ENCODE measurements around the gene CPSF4.
A peak's percentile ranks its signal among the peaks of the same experiment; 100 is the strongest.
"Not testable (repeated sequence)": the region's sequence is repeated elsewhere in the genome, so short reads cannot be mapped to it uniquely, and the experiment has no call there.

The CPSF4 gene

DNA sequence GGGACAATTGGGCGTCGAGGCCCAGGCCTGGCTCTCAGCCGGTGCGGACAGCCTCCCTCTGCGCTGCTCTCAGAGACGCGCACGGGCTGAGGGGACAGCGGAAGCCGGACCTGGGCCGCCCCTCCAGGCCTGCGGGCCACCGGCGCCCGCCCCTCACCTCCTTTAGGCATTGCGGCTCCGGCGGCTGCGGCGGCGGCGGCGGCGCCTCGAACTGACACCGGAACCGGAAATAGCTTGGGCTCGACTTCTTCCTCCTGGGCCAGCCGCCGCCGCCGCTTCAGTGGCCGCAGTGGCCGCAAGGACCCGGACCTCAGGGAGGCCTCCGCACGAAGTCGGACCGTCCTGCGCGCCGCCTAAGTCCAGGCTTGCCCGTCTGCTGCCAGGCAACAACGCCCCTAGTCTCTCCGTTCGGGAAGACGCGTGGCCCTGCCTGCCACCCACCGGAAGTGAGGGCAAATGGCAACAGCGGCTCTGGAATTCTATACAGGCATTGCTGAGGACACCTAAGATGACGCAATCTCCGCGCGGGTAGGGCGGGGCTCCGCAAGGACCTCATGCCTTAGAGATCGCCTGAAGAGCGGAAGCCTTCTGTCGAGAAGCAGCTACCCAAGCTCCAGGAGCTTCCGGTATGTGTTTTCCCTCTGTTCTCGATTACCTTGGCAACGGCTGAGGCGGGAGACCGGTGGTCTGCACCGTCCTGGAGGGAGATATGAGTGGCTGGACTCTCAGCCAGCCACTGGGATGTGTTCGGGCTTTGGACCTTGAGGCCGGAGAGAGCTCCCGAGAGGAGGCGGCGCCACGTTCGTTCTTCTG lies 30.2 kb upstream of the CPSF4 start, which contains the start of the genes BUD31 and PDAP1:
Gene BUD31 (plus strand): TSS at position 591 of the 813 bp plus-strand sequence. CDS start 2,124 bp downstream, outside the sequence.
Gene PDAP1 (minus strand): TSS at position 219 of the 813 bp plus-strand sequence. CDS start 49 bp downstream, at position 170.
- DNase-seq, result peak; percentile 92

DNA sequence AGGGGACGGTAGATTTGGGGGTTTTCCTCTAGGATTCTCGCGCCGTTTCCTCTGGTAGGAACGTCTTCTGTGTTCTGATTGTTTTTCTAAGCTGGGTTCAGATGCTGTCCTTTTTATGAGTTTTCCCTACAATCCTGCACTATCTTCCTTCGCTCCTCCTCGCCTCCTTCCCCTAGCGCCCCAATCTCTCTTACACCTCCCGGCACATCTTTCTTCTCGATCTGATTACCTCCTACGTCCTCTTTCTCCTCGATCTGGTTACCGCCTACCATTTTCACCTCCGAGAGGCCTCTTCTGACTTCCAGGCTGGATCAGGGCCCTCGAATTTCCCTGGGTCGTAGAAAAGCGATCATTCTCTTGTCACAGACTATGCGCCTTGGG lies 29.6 kb upstream of the CPSF4 start:
- no peak for DNase-seq

DNA sequence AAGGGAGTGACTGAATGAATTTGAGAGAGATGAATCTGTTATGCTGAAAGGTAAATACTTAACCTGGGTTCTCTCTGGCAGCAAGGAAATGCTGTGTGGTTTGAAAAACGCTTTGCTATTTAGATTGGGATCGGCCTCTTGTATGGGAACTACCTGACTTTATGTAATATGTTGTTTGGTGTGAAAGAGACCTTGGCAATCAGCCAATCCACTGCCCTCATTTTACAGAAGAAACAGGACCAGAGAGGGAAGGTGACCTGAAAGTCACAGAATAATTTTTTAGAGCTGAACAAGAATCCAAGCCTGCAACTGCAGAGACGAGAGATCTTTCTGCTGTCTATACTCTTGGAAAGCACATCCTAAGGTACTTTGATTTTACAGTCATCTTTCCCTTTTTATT lies 28.9 kb upstream of the CPSF4 start:
- no peak for DNase-seq

DNA sequence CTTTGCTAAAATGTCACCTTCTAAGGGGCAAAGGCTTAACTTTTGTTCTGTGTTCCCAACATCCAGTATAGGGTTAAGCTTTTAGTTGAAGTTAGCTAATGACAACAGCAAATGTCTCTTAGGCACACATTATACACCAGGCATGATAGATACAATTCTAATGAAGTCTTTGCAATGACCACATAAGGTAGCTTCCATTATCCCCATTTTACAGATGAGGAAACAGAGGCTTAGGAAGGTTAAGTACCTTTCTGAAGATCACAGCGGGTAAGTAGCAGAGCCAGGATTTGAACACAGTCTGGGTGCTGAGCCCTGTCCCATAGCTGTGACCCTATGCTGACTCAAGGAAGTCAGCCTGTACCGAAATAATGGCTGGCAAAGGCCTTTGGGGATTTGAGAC lies 28.1 kb upstream of the CPSF4 start:
- DNase-seq, result no peak

DNA sequence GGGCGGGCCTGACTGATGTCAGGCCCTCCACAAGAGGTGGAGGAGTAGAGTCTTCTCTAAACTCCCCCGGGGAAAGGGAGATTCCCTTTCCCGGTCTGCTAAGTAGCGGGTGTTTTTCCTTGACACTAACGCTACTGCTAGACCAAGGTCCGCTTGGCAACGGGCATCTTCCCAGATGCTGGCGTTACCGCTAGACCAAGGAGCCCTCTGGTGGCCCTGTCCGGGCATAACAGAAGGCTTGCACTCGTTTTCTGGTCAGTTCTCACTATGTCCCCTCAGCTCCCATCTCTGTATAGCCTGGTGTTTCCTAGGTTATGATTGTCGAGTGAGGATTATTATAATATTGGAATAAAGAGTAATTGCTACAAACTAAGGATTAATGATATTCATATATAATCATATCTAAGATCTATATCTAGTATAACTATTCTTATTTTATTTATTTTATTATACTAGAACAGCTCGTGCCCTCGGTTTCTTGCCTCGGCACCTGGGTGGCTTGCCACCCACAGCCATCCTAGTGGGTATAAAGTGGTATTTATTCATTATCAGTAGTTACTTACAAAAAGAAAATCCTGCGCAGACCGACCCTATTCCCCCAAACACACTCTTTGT lies 23.1 kb upstream of the CPSF4 start:
- DNase-seq, result not testable (repeated sequence)

DNA sequence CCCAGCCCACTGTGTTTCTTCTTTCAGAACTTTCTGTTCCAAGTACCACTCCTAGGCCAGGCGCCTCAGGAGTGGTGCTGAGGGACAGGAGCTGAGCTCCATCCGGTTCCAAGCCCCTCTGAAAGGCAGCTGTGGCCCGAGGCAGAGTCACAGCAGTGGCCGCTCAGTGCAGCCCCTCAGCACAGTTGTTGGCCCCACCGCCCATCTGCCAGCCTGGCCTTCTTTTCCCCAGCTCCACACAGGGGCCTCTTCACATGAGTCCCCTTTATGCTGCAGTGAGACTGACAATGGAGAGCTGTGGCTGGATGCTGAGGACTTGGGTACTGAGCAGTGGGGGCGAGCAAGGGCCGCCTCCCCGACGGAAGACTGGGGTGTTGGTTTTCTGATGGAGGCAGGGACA lies 20.5 kb upstream of the CPSF4 start:
- DNase-seq, result no peak

DNA sequence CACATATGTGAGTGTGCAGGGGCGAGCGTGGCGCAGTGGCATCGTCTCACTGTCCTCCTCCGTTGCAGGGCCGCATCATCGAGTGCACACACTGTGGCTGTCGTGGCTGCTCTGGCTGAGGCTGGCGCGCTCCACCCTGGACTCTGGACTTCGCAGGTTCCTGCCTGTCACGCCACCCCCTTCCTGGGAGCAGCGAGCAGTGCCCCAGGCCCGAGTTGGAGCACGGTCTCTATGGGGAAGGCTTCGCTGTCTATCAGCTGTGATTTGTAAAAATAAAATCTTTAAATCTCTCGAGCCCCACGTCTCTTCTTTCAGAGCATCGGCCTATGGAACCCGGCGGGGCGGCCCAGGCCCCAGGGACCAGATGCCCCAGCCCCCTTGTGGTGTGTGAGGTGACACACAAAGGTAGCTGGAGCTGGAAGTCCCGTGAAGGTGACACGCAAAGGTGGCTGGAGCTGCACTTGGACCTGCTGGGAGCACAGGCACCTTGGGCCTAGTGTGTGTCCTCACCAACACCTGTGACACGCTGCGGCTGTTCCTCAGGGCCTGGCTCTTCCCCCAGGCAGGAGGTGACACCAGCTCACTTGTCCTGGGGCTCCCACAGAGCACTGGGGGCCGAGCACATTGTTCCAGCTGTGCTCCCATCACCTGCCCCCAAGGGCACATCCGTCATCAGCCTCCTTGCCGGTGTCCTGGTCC lies 19.3 kb upstream of the CPSF4 start:
- DNase-seq, result no peak

DNA sequence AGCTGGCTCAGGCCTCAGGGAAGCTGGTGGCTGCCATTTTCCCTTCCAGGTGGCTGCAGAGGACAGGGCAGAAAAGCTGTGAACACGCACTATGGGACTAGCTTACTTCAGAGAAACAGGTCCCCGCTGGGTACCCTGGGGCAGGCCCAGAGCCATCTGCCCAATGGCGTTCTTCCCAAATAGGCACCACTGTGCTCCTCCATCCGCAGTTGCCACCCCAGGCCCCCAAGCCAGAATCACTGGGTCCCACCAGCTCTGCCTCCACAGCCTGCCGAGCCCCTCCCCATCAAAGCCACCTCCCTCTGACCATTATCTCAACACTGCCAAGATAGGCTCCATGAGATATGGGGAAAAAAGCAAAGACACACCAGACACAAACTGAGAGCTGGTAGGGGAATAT lies 18.5 kb upstream of the CPSF4 start:
- no peak for DNase-seq

DNA sequence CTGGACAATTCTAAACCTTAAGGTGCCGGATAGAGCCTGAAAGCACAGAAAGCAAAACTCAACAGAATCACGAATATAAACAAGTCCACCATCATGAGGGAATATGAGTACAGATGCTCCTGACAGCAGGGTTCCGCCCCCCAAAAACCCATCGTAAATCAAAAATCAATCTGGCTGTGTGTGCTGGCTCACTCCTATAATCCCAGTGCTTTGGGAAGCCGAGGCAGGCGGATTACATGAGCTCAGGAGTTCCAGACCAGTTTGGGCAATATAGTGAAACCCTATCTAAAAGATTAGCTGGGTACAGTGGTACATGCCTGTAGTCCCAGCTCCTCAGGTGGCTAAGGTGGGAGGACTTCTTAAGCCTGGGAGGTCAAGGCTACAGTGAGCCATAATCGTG lies 17.8 kb upstream of the CPSF4 start:
- no peak for DNase-seq

DNA sequence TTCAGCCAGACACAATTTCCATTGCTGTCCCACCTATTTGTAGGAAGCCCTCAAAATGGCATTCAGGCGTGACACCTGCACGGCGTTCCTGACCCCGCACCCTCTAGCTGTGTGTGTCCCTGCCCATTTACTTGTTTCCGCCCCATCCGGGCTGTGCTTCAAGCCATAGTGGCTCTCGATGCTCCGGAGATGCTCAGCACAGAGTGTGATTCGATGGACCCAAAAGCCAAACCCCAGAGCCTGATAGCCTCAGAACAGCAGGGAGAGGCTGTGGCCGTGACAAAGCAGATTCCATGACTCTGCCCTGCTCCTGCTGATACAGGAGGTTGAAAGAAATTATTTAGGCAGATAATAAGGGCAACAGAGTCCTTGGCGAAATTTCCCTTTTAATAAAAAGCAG lies 16.6 kb upstream of the CPSF4 start:
- DNase-seq, result no peak

DNA sequence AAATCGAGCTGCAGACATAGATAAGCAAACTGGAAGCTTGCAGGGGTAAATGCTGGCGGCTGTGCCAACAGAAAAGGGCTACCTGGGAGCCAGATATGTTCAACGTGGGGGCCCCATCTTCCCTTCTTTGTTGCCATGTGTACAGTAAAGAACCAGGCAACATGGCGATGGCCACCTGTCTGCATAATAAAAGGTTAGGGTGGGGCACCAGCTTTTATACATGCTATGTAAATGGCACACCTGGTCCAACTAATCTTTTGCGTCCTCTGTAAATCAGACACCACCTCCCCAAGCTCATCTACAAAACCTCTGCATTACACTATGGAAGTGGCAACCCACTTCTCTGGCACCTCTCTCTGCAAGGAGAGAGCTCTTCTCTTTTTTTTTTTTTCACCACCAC lies 16.1 kb upstream of the CPSF4 start:
- DNase-seq, result no peak

DNA sequence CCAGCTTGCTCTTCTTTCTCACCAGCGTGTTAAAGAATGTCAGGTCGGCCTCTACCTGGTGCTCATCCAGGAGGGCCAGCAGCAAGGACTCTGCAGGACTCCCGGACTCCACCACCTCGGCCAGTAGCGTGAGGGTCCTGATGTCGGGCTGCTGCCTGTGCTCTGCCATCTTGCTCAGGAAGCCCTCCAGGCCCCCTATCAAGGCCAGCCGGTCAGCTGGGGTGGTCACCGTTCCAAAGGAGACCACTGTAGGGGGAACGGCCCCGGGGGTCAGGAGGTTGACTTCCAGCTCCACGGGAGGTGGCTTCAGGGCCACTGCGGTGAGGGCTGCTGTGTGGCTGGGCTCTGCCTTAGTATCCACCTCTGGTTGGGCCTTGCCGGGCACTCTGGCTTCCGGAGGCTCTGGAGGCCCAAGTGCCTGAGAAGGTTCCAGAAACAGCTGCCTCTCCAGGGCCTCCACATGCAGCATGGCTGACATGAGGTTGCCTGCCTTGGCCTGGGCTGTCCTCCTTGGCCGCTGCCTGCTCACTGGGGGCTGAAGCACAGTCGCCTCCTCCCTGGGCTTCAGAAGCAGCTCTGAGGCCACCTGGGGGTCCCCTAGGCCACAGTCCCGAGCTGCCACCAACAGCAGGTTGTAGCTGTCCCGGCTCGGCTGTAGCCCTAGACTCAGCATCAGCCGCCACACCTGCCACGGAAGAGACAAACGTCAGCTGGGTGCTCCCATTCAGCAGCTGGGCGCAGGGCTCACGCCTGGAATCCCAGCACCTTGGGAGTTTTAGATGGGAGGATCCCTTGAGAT lies 13.6 kb upstream of the CPSF4 start:
- no peak for DNase-seq

DNA sequence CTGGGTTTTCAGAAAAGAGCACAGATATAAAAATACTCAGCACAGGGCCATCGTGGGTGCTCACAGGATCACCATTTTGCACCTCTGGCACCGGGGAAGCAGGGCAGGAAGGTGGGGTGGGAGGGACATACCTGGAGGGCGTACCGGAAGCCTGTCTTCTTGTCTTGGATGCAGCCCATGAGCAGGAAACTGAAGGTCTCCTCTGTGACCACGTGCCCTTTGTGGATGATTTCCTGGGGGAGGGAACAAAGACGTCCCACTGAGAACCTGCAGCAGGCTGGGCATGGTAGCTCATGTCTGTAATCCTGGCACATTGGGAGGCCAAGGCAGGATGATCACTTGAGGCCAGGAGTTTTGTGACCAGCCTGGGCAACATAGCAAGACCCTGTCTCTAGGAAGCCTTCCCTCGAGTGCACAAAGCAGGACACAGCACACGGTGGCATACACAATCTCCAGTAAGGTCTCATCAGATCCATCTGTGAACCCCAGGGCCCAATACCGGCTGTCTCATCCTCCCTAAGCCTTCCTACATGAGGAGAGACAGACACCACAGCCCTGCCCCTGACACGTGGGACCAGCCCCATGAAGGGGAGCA lies 9.7 kb upstream of the CPSF4 start:
- no peak for DNase-seq

DNA sequence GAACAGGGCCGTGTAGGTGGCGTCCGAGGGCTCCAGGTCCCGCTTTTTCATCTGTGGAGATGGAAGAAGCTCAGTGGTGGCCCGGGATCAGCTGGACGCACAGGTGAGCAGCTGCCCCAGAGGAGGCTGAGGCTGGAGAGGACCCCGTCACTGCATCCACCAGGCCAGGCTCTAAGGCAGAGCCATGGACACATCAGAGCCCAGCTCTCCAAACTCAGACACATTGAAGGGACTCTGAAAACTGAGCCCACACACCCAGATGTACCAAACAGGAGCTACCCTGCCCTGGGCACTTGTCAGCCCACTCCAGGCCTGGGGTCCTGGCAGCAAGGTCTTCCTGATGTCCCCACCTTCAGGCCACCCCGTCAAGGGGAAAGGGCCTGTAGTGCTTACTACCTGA lies 9.0 kb upstream of the CPSF4 start:
- DNase-seq, result no peak

DNA sequence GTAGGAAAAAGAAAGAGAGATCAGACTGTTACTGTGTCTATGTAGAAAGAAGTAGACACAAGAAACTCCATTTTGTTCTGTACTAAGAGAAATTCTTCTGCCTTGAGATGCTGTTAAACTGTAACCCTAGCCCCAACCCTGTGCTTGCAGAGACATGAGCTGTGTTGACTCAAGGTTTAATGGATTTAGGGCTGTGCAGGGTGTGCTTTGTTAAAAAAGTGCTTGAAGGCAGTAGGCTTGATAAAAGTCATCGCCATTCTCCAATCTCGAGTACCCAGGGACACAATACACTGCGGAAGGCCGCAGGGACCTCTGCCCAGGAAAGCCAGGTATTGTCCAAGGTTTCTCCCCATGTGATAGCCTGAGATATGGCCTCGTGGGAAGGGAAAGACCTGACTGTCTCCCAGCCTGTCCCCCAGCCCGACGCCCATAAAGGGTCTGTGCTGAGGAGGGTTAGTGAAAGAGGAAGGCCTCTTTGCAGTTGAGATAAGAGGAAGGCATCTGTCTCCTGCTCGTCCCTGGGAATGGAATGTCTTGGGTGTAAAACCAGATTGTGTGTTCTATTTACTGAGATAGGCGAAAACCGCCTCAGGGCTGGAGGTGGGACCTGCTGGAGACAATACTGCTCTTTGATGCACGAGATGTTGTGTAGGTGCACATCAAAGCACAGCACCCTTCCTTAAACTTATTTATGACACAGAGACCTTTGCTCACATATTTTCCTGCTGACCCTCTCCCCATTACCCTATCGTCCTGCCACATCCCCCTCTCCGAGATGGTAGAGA lies 6.8 kb upstream of the CPSF4 start:
- not testable (repeated sequence) for DNase-seq

DNA sequence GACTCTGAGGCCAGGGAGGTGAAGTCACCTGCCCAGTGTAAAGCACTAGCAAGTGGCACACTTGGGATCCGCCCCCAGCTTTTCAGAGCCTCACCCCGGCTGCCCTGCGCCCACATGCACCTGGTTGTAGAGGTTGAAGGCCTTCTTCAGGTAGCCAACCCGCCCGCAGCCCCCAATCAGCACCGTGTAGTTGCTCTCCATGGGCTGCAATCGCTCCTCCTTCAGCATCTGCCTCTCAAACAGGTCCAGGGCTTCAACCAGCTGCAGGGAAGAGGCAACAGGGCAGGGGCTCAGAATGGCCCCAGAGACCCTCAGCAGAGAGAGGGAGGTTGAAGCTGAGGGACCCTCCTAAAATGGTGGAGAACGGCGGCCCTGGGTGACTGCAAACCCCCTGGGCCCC lies 5.6 kb upstream of the CPSF4 start:
- no peak for DNase-seq

DNA sequence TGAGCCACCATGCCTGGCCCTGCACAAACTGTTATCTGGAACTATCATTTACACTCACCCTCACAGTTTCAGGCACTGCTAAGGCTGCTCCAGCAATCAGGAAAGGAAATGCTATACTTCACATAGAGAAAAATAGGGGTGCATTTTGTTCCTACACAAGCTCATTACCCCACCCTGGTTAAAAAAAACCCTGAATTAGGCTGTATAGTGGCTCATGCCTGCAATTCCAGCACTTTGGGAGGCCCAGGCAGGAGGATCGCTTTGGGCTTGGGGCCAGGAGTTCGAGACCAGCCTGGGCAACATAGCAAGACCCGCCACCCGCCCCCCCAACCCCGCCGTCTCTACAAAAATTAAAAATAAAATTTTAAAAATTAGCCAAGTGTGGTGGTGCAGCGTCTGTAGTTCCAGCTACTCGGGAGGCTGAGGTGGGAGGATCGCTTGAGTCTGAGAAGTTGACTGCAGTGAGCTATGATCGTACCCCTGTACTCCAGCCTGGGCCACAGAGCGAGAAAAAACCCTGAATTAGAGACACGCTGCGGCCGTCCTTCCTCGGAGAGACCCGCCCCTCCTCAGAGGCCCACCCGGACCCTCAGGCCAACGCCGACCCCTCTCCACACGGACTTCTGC lies 684 bp upstream of the CPSF4 start:
- no peak for DNase-seq

DNA sequence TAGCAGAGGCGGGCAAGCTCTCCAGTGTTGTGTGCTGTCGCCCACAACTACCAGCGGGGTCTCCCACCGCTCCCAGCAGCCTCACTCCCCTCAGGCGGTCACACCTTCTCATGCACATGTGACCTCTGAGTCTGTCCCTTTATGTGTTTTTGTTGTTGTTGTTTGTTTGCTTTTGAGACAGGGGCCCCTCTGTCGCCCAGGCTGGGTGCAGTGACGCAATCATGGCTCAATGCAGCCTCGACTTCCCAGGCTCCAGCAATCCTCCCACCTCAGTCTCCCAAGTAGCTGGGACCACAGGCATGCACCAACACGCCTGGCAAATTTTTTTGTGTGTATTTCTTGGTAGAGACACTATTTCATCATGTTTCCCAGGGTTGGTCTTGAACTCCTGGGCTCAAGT lies 1.5 kb downstream of the CPSF4 start:
- no peak for DNase-seq

DNA sequence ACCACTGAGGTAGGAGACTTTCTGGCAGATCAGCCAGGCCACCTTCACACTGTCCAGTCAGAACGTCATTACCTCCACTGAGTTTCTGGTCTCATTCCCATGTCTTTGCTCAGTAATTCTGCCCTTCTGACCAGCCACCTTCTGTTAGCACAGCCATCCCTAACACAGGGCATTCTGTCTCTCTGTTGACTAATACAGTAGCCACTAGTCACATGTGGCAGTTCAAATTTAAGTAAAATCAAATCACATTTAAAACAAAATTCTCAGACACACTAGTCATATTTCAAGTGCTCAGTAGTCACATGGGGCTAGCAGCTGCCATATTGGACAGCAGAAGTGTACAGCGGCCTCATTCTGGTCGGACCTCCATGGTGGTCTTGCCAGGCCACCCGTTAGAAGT lies 7.4 kb downstream of the CPSF4 start:
- DNase-seq, result no peak

DNA sequence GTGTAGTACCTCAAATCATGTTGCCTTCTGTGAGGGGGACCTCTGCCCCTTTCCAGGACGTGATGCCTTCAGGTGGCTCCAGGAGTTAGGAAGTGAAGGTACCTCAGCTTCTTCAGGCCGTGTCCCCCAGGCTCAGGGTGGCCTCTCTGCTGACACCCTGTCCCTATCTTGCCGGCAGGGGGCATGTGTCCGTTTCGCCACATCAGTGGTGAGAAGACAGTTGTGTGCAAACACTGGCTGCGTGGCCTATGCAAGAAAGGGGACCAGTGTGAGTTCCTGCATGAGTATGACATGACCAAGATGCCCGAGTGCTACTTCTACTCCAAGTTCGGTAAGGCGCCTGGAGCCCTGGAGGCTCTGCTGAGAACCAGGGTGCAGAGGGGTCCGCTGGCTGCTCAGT lies 9.2 kb downstream of the CPSF4 start:
- DNase-seq, result no peak

DNA sequence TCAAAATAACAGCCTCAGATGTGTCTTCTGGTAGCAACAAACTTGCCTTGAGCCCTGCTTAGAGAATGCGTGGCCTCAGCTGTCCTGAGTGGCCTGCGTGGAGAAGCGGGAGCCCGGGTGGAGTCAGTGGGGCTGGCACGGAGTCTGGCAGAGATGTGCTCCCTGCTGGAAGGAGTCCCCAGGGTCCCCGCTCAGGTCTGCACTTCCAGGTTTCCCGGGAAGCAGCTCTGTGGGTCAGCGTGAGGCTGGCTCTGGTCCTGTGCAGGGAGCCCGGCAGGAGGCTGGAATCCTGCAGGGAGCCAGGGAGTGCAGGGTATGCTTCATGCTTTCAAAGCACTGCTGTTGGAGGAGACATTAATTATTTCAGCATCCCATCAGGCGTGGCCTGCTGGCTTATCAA lies 10.1 kb downstream of the CPSF4 start:
- DNase-seq, result no peak

All from activated CD8-positive, alpha-beta memory T cell treated with anti-CD3 and anti-CD28 coated beads, Interleukin-2, amount 50 U/mL, for 4 hours (primary cell).